Measurements from ENCODE around the gene TRPM3.

Gene TRPM3

GRCh38 chr9:70940605-70941004, 180.8 kb downstream of the TRPM3 start:
- DNase-seq: no peak

- DNase-seq: no peak
Measured at GRCh38 chr9:70936536-70936935, 184.9 kb downstream of the TRPM3 start.

- DNase-seq: no peak
Measured at GRCh38 chr9:70935856-70936255, 185.6 kb downstream of the TRPM3 start.

- DNase-seq: no peak
Measured at GRCh38 chr9:70934642-70935041, 186.8 kb downstream of the TRPM3 start.

- no peak for DNase-seq
Measured at GRCh38 chr9:70933321-70933720, 188.1 kb downstream of the TRPM3 start.

- DNase-seq: no peak
Measured at GRCh38 chr9:70932097-70932496, 189.3 kb downstream of the TRPM3 start.

GRCh38 chr9:70927530-70927929, 193.9 kb downstream of the TRPM3 start:
- DNase-seq: no peak

GRCh38 chr9:70924895-70925547, 196.4 kb downstream of the TRPM3 start:
- DNase-seq: peak in 1 of 2 donors; percentile 2

- DNase-seq: no peak
Measured at GRCh38 chr9:70924380-70924779, 197.0 kb downstream of the TRPM3 start.

- no peak for DNase-seq
Measured at GRCh38 chr9:70923961-70924360, 197.5 kb downstream of the TRPM3 start.

- no peak for DNase-seq
Measured at GRCh38 chr9:70921136-70921535, 200.3 kb downstream of the TRPM3 start.

- no peak for DNase-seq
Measured at GRCh38 chr9:70917277-70917676, 204.1 kb downstream of the TRPM3 start.

- no peak for DNase-seq
Measured at GRCh38 chr9:70911791-70912190, 209.6 kb downstream of the TRPM3 start.

GRCh38 chr9:70910598-70910997, 210.8 kb downstream of the TRPM3 start:
- DNase-seq: no peak

GRCh38 chr9:70902692-70903131, 218.7 kb downstream of the TRPM3 start:
- no peak for DNase-seq

- DNase-seq: no peak
Measured at GRCh38 chr9:70902171-70902570, 219.2 kb downstream of the TRPM3 start.

GRCh38 chr9:70901746-70902145, 219.7 kb downstream of the TRPM3 start:
- DNase-seq: no peak

GRCh38 chr9:70901013-70901412, 220.4 kb downstream of the TRPM3 start:
- no peak for DNase-seq

GRCh38 chr9:70893580-70894122, 227.8 kb downstream of the TRPM3 start:
- DNase-seq: no peak

- no peak for DNase-seq
Measured at GRCh38 chr9:70888471-70888870, 232.9 kb downstream of the TRPM3 start.

GRCh38 chr9:70887826-70888225, 233.6 kb downstream of the TRPM3 start:
- no peak for DNase-seq

GRCh38 chr9:70883963-70884793, 237.2 kb downstream of the TRPM3 start:
- no peak for DNase-seq

- no peak for DNase-seq
Measured at GRCh38 chr9:70883056-70883455, 238.4 kb downstream of the TRPM3 start.

GRCh38 chr9:70881333-70881732, 240.1 kb downstream of the TRPM3 start:
- no peak for DNase-seq
